Left ventricle myocardium inferior (tissue), 1 donor: ENCODE results near the gene GRIK1. TPM values are rescaled to one million over a fixed set of nuclear protein-coding genes. Genes with fewer than 3 reads are reported as not detected.

Experiments used
- DNase-seq: peaks from one replicate; pipeline ENCODE4 v3.0.0-alpha.2; 2020
- H3K27ac ChIP-seq: fragments of 200-600 bp; replicated peaks from 2 replicates; pipeline ENCODE4 v1.8.0; 2021
- H3K27me3 ChIP-seq: fragments of 200-600 bp; 2 replicates; pipeline ENCODE4 v1.8.0; 2021; ENCODE audit warnings: low read depth
- H3K36me3 ChIP-seq: fragments of 200-600 bp; 2 replicates; pipeline ENCODE4 v1.8.0; 2021
- H3K4me1 ChIP-seq: fragments of 200-600 bp; 2 replicates; pipeline ENCODE4 v1.8.0; 2021
- H3K4me3 ChIP-seq: fragments of 200-600 bp; 2 replicates; pipeline ENCODE4 v1.8.0; 2021; ENCODE audit warnings: mild to moderate bottlenecking, moderate library complexity
- H3K9me3 ChIP-seq: fragments of 200-600 bp; replicated peaks from 2 replicates; pipeline ENCODE4 v1.8.0; 2021
- CTCF ChIP-seq: fragments of 200-600 bp; IDR thresholded peaks from 2 replicates; pipeline ENCODE4 v1.8.0; 2021; ENCODE audit warnings: antibody characterized with exemption, mild to moderate bottlenecking, borderline replicate concordance
- intact Hi-C: fragments of 100-400 bp; cut with micrococcal nuclease; formaldehyde crosslinking; loops from one replicate; pipeline ENCODE4 v1.11.0; 2022
- total RNA-seq: library from RNA; stranded (reverse); fragmentation: NEBNext Ultra II Directional; extraction: Animal tissue kit (Norgen Biotek cat#: 25700); gene quantifications from one replicate; pipeline ENCODE4 v1.2.1, GENCODE V29; 2021
- donor health status: DM: no; HTN: yes; CAD: no; lungs with severe emphysema.

Gene GRIK1
- total RNA-seq, 1 donor from 2014 or later: not detected

GRCh38 chr21:29637134-29637533, 302.7 kb downstream of the GRIK1 start:
- Histone ChIP-seq H3K9me3 (no peaks in the 10 kb centered on the region), H3K27me3 (no peaks in the 10 kb centered on the region), H3K4me3 (no peak overlapping the region), H3K36me3 (no peaks in the 10 kb centered on the region), H3K4me1 (no peaks in the 10 kb centered on the region), H3K27ac (no peak overlapping the region)
- TF ChIP-seq CTCF: no peak
- no peak for DNase-seq
- intact Hi-C loops: no loop called here

GRCh38 chr21:29634418-29634817, 305.4 kb downstream of the GRIK1 start:
- Histone ChIP-seq H3K9me3 (no peaks in the 10 kb centered on the region), H3K27me3 (no peaks in the 10 kb centered on the region), H3K36me3 (no peaks in the 10 kb centered on the region), H3K4me1 (no peaks in the 10 kb centered on the region), H3K27ac (no peak overlapping the region), H3K4me3 (no peak overlapping the region)
- DNase-seq: no peak
- no peak for TF ChIP-seq CTCF
- intact Hi-C loops: no loop called here

- Histone ChIP-seq H3K9me3 (no peaks in the 10 kb centered on the region), H3K4me3 (no peak overlapping the region), H3K4me1 (no peaks in the 10 kb centered on the region), H3K27me3 (no peaks in the 10 kb centered on the region), H3K36me3 (no peaks in the 10 kb centered on the region), H3K27ac (no peak overlapping the region)
- no peak for TF ChIP-seq CTCF
- DNase-seq: no peak
- intact Hi-C loops: no loop called here
Observed at GRCh38 chr21:29633756-29634155, 306.0 kb downstream of the GRIK1 start.

GRCh38 chr21:29630441-29630840, 309.4 kb downstream of the GRIK1 start:
- intact Hi-C loops: no loop called here
- no peak overlapping the region for H3K27ac ChIP-seq
- no peak for DNase-seq
- H3K4me1 ChIP-seq: no peaks in the 10 kb centered on the region
- H3K27me3 ChIP-seq: no peaks in the 10 kb centered on the region
- no peaks in the 10 kb centered on the region for H3K9me3 ChIP-seq
- TF ChIP-seq CTCF: no peak
- no peak overlapping the region for H3K4me3 ChIP-seq
- no peaks in the 10 kb centered on the region for H3K36me3 ChIP-seq

- H3K4me1 ChIP-seq: no peaks in the 10 kb centered on the region
- TF ChIP-seq CTCF: no peak
- no peak overlapping the region for H3K27ac ChIP-seq
- no peaks in the 10 kb centered on the region for H3K9me3 ChIP-seq
- H3K4me3 ChIP-seq: no peak overlapping the region
- DNase-seq: no peak
- no peaks in the 10 kb centered on the region for H3K27me3 ChIP-seq
- intact Hi-C loops: no loop called here
- no peaks in the 10 kb centered on the region for H3K36me3 ChIP-seq
Observed at GRCh38 chr21:29627905-29628304, 311.9 kb downstream of the GRIK1 start.
